Smooth muscle cell (in vitro differentiated cells): ENCODE data around the gene KRT79. TPM values are rescaled to one million over a fixed set of nuclear protein-coding genes. Genes with fewer than 3 reads are reported as not detected.

Source experiments
- DNase-seq: peaks from one replicate; lab custom pipeline; 2025; ENCODE audit not compliant: unreplicated experiment; lab: John Stamatoyannopoulos, UW
- H2AFZ ChIP-seq: fragments of 200-600 bp; sonication (generic); 2 replicates; pipeline ENCODE4 v1.6.0; 2016; ENCODE audit warnings: antibody characterized with exemption, low read depth, mild to moderate bottlenecking
- H3F3A ChIP-seq: fragments of 200-600 bp; sonication (generic); 2 replicates; pipeline ENCODE4 v1.6.0; 2017; ENCODE audit warnings: antibody characterized with exemption, low read depth
- H3K27ac ChIP-seq: fragments of 200-600 bp; sonication (generic); 2 replicates; pipeline ENCODE4 v1.5.1; 2016; ENCODE audit warnings: low read depth, mild to moderate bottlenecking
- H3K27me3 ChIP-seq: fragments of 200-600 bp; sonication (generic); 2 replicates; pipeline ENCODE4 v1.6.1; 2016; ENCODE audit warnings: low read depth, mild to moderate bottlenecking
- H3K36me3 ChIP-seq: fragments of 200-600 bp; sonication (generic); 2 replicates; pipeline ENCODE4 v1.5.1; 2016; ENCODE audit warnings: low read depth
- H3K4me1 ChIP-seq: fragments of 200-600 bp; sonication (generic); 2 replicates; pipeline ENCODE4 v1.5.1; 2016; ENCODE audit warnings: low read depth
- H3K4me2 ChIP-seq: fragments of 200-600 bp; sonication (generic); 2 replicates; pipeline ENCODE4 v1.6.0; 2016; ENCODE audit warnings: mild to moderate bottlenecking
- H3K4me3 ChIP-seq: fragments of 200-600 bp; sonication (generic); 2 replicates; pipeline ENCODE4 v1.5.1; 2016; ENCODE audit warnings: mild to moderate bottlenecking
- H3K79me2 ChIP-seq: fragments of 200-600 bp; sonication (generic); 2 replicates; pipeline ENCODE4 v1.6.0; 2016; ENCODE audit warnings: low read depth, mild to moderate bottlenecking
- H3K9ac ChIP-seq: fragments of 200-600 bp; sonication (generic); 2 replicates; pipeline ENCODE4 v1.6.0; 2016; ENCODE audit warnings: low read depth
- H3K9me3 ChIP-seq: fragments of 200-600 bp; sonication (generic); replicated peaks from 2 replicates; pipeline ENCODE4 v1.5.1; 2016; ENCODE audit warnings: low read depth
- H4K20me1 ChIP-seq: fragments of 200-600 bp; sonication (generic); 2 replicates; pipeline ENCODE4 v1.6.0; 2016; ENCODE audit warnings: low read depth
- CTCF ChIP-seq: fragments of 200-600 bp; sonication (generic); IDR thresholded peaks from 2 replicates; pipeline ENCODE4 v1.5.1; 2017; ENCODE audit warnings: borderline replicate concordance, mild to moderate bottlenecking, antibody characterized with exemption; ENCODE audit not compliant: insufficient read depth, poor library complexity, severe bottlenecking
- WGBS: methylation state at CpG from one replicate; pipeline ENCODE4 v1.1.7; 2016; ENCODE audit warnings: low lambda C conversion rate; 5-methylcytosine and 5-hydroxymethylcytosine counted together
- polyA plus RNA-seq: library from polyadenylated mRNA; unstranded; fragments of >200 nt; fragmentation: Nextera tagmentation; extraction: Ambion mirVana; gene quantifications from 2 replicates; pipeline ENCODE4 v1.2.1, GENCODE V29; 2016
- total RNA-seq: library from RNA; depleted of rRNA; stranded (reverse); fragments of >200 nt; gene quantifications from 2 replicates; pipeline ENCODE4 v1.2.3, GENCODE V29; 2014

KRT79 gene
- total and polyA plus RNA-seq, 2 experiments from 2014 or later: 3.4 to 4.1 TPM

DNA sequence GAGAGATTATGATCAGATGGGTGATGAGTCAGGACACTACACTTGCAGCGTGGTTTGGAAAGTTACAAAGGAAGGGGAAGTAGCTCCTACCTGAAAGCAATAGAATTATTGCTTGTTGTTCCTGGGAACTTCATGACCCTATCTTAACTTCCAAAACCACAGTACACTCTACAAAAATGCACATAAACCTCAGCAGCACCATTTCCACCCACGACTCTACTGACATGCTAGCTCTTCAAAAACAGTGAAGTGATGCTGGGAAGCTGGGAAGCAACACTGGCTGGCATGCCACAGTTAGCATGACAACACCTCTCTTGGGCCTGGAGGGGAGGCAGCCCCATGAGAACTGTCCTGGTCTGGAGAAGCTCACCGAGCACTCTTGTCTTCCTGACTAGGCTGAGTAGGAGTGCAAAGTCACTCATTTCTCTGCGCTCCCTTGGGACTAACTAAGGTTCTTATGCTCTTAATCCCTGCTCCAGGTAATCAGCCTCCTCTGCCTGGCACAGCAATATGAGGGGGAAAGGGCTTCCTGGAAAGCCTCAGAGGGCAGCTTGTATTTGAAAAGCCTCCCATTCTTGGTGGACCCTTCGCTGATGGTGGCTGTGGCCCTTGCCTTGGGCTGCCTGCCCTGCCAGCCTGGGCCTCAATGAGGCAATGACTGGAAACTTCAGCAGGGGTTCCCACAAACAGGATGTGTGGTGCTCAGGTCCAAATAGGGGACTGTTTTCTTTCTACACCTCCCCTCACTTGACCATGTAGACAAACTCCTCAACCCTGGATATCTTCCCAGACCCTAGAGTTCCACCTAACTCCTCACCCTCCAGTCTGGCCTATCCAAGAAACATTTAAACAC is 39.4 kb downstream of the KRT79 start:
- Histone ChIP-seq H3K79me2 (no peaks in the 10 kb centered on the region), H3K27me3 (no peaks in the 10 kb centered on the region), H3K9me3 (no peaks in the 10 kb centered on the region), H3F3A (no peaks in the 10 kb centered on the region), H4K20me1 (no peaks in the 10 kb centered on the region), H3K4me1 (no peaks in the 10 kb centered on the region), H2AFZ (no peak overlapping the region), H3K36me3 (no peaks in the 10 kb centered on the region), H3K9ac (no peak overlapping the region), H3K27ac (no peak overlapping the region), H3K4me3 (no peak overlapping the region), H3K4me2 (no peak overlapping the region)
- 52% methylated on average over 5 of the region's 5 CpGs for WGBS
- no peak for TF ChIP-seq CTCF
- no peak for DNase-seq

DNA sequence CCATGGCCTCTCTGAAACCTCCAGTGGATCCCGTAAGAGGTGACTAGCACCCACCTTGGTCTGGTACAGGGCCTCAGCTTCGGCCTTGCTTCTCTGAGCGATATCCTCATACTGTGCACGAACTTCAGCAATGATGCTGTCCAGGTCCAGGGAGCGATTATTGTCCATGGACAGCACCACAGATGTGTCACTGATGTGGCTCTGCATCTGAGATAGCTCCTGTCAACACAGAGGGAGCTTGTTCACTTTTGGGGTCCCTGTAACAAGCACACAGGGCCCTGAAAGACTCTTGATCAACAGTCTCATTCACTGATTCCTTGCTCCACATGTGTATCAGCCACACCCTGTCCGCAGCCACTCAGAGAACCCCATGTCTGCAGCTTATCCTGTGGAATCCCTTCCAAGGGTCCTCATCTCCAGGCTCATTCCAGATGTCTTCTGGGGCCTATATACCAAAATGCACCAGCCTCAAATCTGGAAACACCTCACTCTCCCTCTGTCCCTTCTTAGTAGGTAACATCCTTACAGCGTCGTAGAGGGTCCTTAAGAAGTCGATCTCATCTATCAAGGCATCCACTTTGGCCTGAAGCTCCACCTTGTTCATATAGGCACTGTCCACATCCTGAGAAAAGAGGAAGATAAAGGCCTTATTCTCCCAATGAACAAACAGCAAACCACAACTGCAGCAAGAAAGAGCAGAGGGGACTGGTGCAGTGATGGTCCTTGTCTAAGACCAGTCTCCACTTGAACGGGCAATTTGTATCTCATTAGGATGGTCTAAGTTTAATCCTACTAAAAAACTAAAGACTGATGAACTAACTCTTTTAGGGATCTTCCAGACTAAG is 41.7 kb downstream of the KRT79 start:
- Histone ChIP-seq H4K20me1 (no peaks in the 10 kb centered on the region), H3F3A (no peaks in the 10 kb centered on the region), H3K4me2 (no peak overlapping the region), H3K4me1 (no peaks in the 10 kb centered on the region), H3K9me3 (no peaks in the 10 kb centered on the region), H3K27me3 (no peaks in the 10 kb centered on the region), H3K27ac (no peak overlapping the region), H3K79me2 (no peaks in the 10 kb centered on the region), H2AFZ (no peak overlapping the region), H3K4me3 (no peak overlapping the region), H3K9ac (no peak overlapping the region), H3K36me3 (no peaks in the 10 kb centered on the region)
- DNase-seq: no peak
- no peak for TF ChIP-seq CTCF
- 86% methylated on average over 10 of the region's 10 CpGs for WGBS

DNA sequence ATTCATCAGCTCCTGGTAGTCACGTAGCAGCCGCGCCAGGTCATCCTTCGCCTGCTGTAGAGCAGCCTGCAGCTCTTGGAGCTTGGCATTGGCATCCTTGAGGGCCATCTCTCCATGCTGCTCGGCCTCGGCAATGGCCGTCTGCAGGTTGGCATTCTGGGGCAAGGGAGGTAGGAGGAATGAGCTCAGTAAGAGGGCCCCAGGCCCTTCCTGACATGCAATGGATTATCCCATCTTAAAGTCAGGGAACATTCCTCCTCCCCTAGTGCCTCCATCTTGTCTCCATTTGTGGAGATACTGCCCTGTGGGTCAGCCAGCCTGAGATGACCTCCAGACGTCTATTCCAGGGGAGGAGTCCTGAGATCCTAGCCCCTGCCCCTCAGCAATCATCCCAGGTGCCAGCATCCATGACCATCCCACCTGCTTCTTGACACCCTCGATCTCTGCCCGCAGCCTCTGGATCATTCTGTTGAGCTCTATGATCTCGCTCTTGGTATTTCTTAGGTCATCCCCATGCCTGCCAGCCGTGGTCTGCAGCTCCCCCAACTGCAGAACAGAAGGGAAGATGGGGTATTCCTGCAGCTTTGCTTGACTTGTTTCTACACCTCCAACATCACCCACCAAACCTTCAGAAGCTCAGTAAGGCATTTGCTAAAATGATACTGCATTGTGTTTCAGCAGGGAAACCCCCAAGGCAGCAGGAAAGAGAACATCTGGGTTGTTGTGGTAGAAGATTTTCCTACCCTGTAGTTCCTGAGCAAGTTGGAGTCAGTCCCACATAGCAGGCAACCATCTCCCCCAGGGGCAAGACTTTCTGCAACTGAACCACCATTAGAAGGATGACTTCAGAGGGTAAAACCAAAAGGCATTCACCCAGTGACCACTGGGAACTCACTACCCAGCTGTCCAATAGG is 42.6 kb downstream of the KRT79 start:
- no peaks in the 10 kb centered on the region for H3K79me2 ChIP-seq
- no peak for TF ChIP-seq CTCF
- H3K36me3 ChIP-seq: no peaks in the 10 kb centered on the region
- WGBS: 96% methylated on average over 12 of the region's 12 CpGs
- no peaks in the 10 kb centered on the region for H4K20me1 ChIP-seq
- no peaks in the 10 kb centered on the region for H3F3A ChIP-seq
- H3K9ac ChIP-seq: no peak overlapping the region
- H3K4me1 ChIP-seq: no peaks in the 10 kb centered on the region
- no peak overlapping the region for H3K27ac ChIP-seq
- no peak overlapping the region for H3K4me2 ChIP-seq
- no peaks in the 10 kb centered on the region for H3K27me3 ChIP-seq
- no peaks in the 10 kb centered on the region for H3K9me3 ChIP-seq
- DNase-seq: no peak
- no peak overlapping the region for H2AFZ ChIP-seq
- no peak overlapping the region for H3K4me3 ChIP-seq
